Breast epithelium (tissue), 3 donors: ENCODE measurements around the gene SERPINA5.

Source experiments
- CTCF ChIP-seq, 3 donors: fragments of 450-650 bp; IDR thresholded peaks; one replicate each; pipeline ENCODE4 v1.5.1; 2016 to 2017; ENCODE audit warnings: antibody characterized with exemption in 3 of 3, mild to moderate bottlenecking in 3 of 3, moderate library complexity in 3 of 3
- POLR2A ChIP-seq: fragments of 450-650 bp; IDR thresholded peaks from one replicate; pipeline ENCODE4 v1.6.1; 2016; ENCODE audit warnings: antibody characterized with exemption, mild to moderate bottlenecking, moderate library complexity
- POLR2AphosphoS5 ChIP-seq, 3 donors: sonication (generic); formaldehyde crosslinking; IDR thresholded peaks; one replicate each; pipeline ENCODE4 v1.6.1; 2017; ENCODE audit warnings: antibody characterized with exemption in 3 of 3

GRCh38 chr14:94542811-94543440 lies 38.3 kb upstream of the SERPINA5 start:
- TF ChIP-seq CTCF (IDR thresholded peaks at IDR 0.05) (no peak), POLR2A (no peak), POLR2AphosphoS5 (IDR thresholded peaks at IDR 0.05) (no peak)
